Peyer's patch (tissue), 4 donors: Measurements from ENCODE around the gene COLEC12.

Experiments
- CTCF ChIP-seq, 6 experiments: fragments of 450-650 bp in 4 of 6; fragments of 200-600 bp in 2 of 6; sonication (generic) in 1 of 6; IDR thresholded peaks; one replicate each; pipeline ENCODE4 v1.5.1; 2017 to 2019; ENCODE audit warnings: antibody characterized with exemption in 6 of 6, mild to moderate bottlenecking in 3 of 6, moderate library complexity in 1 of 6
- POLR2A ChIP-seq, 2 donors: fragments of 450-650 bp; IDR thresholded peaks; one replicate each; pipeline ENCODE4 v1.5.1; 2017; ENCODE audit warnings: antibody characterized with exemption in 2 of 2, mild to moderate bottlenecking in 2 of 2, moderate library complexity in 2 of 2

- no peak for TF ChIP-seq POLR2A (IDR thresholded peaks at IDR 0.05)
- no peak for TF ChIP-seq CTCF (IDR thresholded peaks at IDR 0.05)
These were observed 75.3 kb downstream of the COLEC12 start for GRCh38 chr18:425106-425745.
